Measurements from ENCODE around the gene CUL9. TPM values are rescaled to one million over a fixed set of nuclear protein-coding genes. Genes with fewer than 3 reads are reported as not detected.

The CUL9 gene
- total RNA-seq, 1 donor from 2014 or later, result 41.8 TPM

- Histone ChIP-seq H3K36me3 (no peaks in the 10 kb centered on the region), H3K27me3 (ENCODE audit: low read depth) (peaks cover 35% of the 10 kb centered on the region), H3K4me3 (no peak overlapping the region), H3K27ac (no peak overlapping the region), H3K9me3 (no peaks in the 10 kb centered on the region), H3K4me1 (peaks cover 29% of the 10 kb centered on the region)
- DNase-seq (no peak), ATAC-seq (no peak)
- intact Hi-C loops (cut with DNase I), result no loop called here
- no peak for TF ChIP-seq CTCF (IDR thresholded peaks at IDR 0.05)
These were observed 91.7 kb downstream of the CUL9 start for GRCh38 chr6:43273707-43274106.

Other genes with a start within 250 kb of the CUL9 start
- 2.4 TPM for gene GNMT, start 221.4 kb upstream of the CUL9 start, total RNA-seq
- gene PEX6, start 203.0 kb upstream of the CUL9 start, total RNA-seq, result 33.3 TPM
- 24.5 TPM for gene PPP2R5D, start 197.6 kb upstream of the CUL9 start, total RNA-seq
- gene MEA1, start 168.2 kb upstream of the CUL9 start, total RNA-seq, result 44.8 TPM
- gene KLHDC3, start 167.9 kb upstream of the CUL9 start, total RNA-seq, result 59.3 TPM
- 35.3 TPM for gene RRP36, start 160.6 kb upstream of the CUL9 start, total RNA-seq
- gene CUL7, start 128.3 kb upstream of the CUL9 start, total RNA-seq, result 16.1 TPM
- gene MRPL2, start 122.8 kb upstream of the CUL9 start, total RNA-seq, result 40.1 TPM
- 45.2 TPM for gene KLC4, start 122.6 kb upstream of the CUL9 start, total RNA-seq
- 81.0 TPM for gene PTK7, start 105.9 kb upstream of the CUL9 start, total RNA-seq
- 29.2 TPM for gene SRF, start 10.9 kb upstream of the CUL9 start, total RNA-seq
- gene DNPH1, start 47.3 kb downstream of the CUL9 start, total RNA-seq, result 24.0 TPM
- gene TTBK1, start 61.3 kb downstream of the CUL9 start, total RNA-seq, result 0.09 TPM
- not detected for gene SLC22A7, start 116.1 kb downstream of the CUL9 start, total RNA-seq
- 0.95 TPM for gene CRIP3, start 126.6 kb downstream of the CUL9 start, total RNA-seq
- gene ZNF318, start 187.5 kb downstream of the CUL9 start, total RNA-seq, result 18.3 TPM
- 34.4 TPM for gene ABCC10, start 245.3 kb downstream of the CUL9 start, total RNA-seq